Measurements from ENCODE around the gene JAKMIP3.

JAKMIP3 gene

DNA sequence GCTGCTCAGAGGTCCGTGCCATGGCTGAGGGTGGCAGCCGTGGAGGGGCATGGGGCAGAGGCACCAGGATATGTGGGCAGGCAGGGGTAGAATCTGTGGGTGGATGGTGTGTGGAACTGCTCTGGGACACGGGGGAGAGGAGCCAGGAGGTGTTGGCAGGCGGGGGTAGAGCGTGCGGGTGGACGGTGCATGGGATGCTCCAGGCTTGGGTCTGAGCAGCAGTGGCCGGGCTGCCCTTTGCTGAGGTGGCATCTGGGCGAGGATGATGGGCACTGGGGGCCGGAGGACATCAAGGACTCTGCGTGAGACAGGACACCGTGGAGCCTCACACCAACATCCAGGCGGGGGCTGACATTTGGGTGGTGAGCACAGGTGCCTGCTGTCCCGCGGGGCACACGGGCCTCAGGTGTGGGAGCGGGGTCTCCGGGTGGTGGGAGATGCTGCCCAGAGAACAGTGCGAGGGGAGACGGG is 46.2 kb downstream of the JAKMIP3 start:
- DNase-seq (ENCODE audit: low read depth), result no peak

DNA sequence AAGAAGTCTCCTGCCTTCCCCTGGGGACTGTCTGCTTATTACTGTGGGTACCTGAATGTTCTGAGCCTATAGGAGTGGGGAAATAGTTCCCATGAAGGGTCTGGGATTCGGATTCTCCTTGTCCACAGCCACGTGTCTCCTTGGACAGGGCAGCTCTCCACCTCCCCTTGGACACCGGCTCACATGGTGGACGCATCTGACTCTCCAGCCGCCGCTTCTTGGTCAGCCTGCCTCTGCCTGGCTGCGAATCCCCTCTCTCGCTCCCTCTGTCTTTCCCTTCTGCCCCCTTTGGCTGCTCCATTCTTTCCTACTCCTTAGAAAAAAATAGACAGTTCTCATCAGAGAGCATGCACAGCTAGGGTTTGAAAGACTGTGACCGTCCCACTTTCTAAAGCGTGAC is 46.9 kb downstream of the JAKMIP3 start:
- no peak for DNase-seq (ENCODE audit: low read depth)

DNA sequence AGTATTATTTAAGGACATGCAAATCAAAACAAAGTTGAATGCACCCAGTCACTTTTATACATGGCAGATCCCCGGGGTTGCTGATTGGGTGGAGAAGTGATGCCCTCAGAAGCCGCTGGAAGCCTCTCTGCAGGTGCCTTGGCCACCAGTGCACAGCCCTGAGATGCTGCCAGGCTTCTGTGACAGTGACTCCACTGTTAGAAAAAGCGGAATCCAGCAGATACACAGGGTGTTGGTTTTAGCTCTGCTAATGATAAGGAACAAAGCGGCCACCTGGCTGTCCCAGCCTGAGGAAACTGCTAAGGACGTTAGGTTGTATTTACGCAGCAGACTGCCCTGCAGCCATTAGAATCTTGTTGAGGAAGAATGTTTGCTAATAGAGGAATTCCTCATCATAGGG is 47.5 kb downstream of the JAKMIP3 start:
- DNase-seq (ENCODE audit: low read depth), result no peak

DNA sequence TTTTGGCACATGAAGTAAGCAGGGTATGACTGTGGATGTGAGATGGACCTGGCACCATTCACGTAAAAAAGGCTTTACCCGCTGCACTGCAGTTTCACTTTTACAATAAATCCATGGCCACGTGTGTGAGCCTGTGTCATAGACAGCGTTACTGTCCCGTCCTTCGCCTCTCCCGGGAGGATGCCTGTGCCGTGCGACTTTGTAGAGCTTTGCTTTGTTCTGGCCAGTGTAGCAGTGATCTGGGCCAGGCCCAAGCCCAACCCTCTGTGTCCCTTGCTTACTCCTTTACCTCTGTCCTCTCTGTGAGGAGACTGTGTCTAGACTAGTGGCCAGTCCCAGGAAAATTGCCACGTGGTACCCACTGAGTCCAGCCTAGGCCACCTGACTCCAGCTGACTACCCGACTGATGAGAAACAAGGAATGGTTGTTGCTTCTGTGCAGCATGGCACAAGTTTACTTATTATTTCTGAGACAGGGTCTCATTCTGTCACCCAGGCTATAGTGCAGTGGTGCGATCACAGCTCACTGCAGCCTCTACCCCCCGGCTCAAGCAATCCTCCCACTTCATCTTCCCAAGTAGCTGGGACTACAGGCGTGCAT is 48.1 kb downstream of the JAKMIP3 start:
- no peak for DNase-seq (ENCODE audit: low read depth)

DNA sequence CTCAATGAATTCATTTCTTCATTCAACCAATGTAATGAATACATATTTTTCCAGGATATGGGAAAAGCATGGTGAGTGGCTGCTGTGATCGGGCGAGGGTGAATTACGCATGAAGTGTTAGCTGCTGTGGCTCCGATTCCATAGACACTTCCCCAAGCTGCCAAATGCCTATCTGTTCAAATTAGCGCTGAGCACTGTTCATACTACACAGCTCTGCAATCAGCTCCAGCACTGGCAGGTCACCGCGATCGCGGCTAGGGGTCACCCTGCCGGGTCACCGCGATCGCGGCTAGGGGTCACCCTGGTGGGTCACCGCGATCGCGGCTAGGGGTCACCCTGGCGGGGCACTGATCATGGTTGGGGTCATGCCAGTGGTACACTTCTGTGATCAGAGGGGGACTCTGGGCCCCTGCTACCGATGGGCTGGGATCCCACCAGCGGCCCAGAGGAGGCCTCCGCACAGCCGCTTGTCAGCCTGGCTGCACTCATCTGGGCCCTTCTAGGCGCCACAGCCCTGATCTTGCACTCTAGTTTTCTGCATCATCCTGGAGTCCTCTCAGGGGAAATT is 49.3 kb downstream of the JAKMIP3 start:
- no peak for DNase-seq (ENCODE audit: low read depth)

Measured in ELR (cell line).